Stimulated activated CD8-positive, alpha-beta memory T cell treated with anti-CD3 and anti-CD28 coated beads, Interleukin-7, amount 100 ng/mL, for 1 hour (primary cell): Measurements from ENCODE around the gene PPP1R12C.

Source experiments
- DNase-seq, 2 donors: peaks; one replicate each; pipeline ENCODE4 v3.0.0-alpha.2; 2020; ENCODE audit warnings: low read depth in 2 of 2

Gene PPP1R12C

GRCh38 chr19:55091126-55091910, 26.1 kb downstream of the PPP1R12C start:
- DNase-seq: no peak

- DNase-seq: no peak
Observed at GRCh38 chr19:55090564-55090963, 26.9 kb downstream of the PPP1R12C start.

- no peak for DNase-seq
Observed at GRCh38 chr19:55089342-55089944, 28.0 kb downstream of the PPP1R12C start.

- DNase-seq: peak; percentile 55 to 71
Observed at GRCh38 chr19:55088543-55089341, 28.7 kb downstream of the PPP1R12C start.

- no peak for DNase-seq
Observed at GRCh38 chr19:55088021-55088451, 29.4 kb downstream of the PPP1R12C start.

GRCh38 chr19:55087542-55087901, 29.9 kb downstream of the PPP1R12C start:
- DNase-seq: no peak

GRCh38 chr19:55086730-55087541, 30.5 kb downstream of the PPP1R12C start:
- DNase-seq: no peak

- no peak for DNase-seq
Observed at GRCh38 chr19:55085923-55086715, 31.3 kb downstream of the PPP1R12C start.

GRCh38 chr19:55084416-55084815, 33.0 kb downstream of the PPP1R12C start:
- DNase-seq: no peak

GRCh38 chr19:55083004-55083850, 34.2 kb downstream of the PPP1R12C start:
- no peak for DNase-seq

- DNase-seq: no peak
Observed at GRCh38 chr19:55082020-55082851, 35.2 kb downstream of the PPP1R12C start.

- DNase-seq: no peak
Observed at GRCh38 chr19:55081770-55082019, 35.7 kb downstream of the PPP1R12C start.

- peak; percentile 72 to 82 for DNase-seq
Observed at GRCh38 chr19:55080968-55081769, 36.3 kb downstream of the PPP1R12C start.

- DNase-seq: no peak
Observed at GRCh38 chr19:55080121-55080967, 37.1 kb downstream of the PPP1R12C start.

- DNase-seq: no peak
Observed at GRCh38 chr19:55079400-55080038, 37.9 kb downstream of the PPP1R12C start.

GRCh38 chr19:55078996-55079395, 38.4 kb downstream of the PPP1R12C start:
- no peak for DNase-seq

GRCh38 chr19:55077106-55077505, 40.3 kb downstream of the PPP1R12C start:
- DNase-seq: no peak
